HL-60 (cell line): Measurements from ENCODE around the gene MRGPRF.

Source experiments
- DNase-seq, 2 experiments: peaks; one replicate each; pipeline ENCODE4 v3.0.0-alpha.2; 2010 to 2020; ENCODE audit warnings: low read depth in 1 of 2, low spot score in 1 of 2
- H3K27ac ChIP-seq: fragments of 250-450 bp; sonication (Bioruptor Pico); replicated peaks from 2 replicates; pipeline ENCODE4 v1.5.1; 2020; ENCODE audit warnings: mild to moderate bottlenecking, moderate library complexity
- H3K27me3 ChIP-seq: fragments of 250-450 bp; sonication (Bioruptor Pico); 2 replicates; pipeline ENCODE4 v1.5.1; 2021; ENCODE audit warnings: mild to moderate bottlenecking, moderate library complexity; ENCODE audit not compliant: insufficient read depth, poor library complexity, severe bottlenecking
- H3K4me3 ChIP-seq: replicated peaks from 2 replicates; pipeline ENCODE4 v1.5.1; 2011; ENCODE audit warnings: mild to moderate bottlenecking, control low read depth, low read length; ENCODE audit not compliant: insufficient read depth
- CTCF ChIP-seq: IDR thresholded peaks from one replicate; pipeline ENCODE4 v1.5.1; 2011; ENCODE audit warnings: low read length, control low read depth, inconsistent platforms; ENCODE audit not compliant: insufficient read depth
- GABPA ChIP-seq: IDR thresholded peaks from 2 replicates; pipeline ENCODE4 v1.6.1; 2012; ENCODE audit warnings: low read depth
- POLR2AphosphoS5 ChIP-seq: IDR thresholded peaks from 2 replicates; pipeline ENCODE4 v1.6.1; 2012; ENCODE audit warnings: low read depth
- REST ChIP-seq: IDR thresholded peaks from 2 replicates; pipeline ENCODE4 v1.6.1; 2012; ENCODE audit warnings: low read depth; ENCODE audit not compliant: insufficient replicate concordance
- SPI1 ChIP-seq: IDR thresholded peaks from 2 replicates; pipeline ENCODE4 v1.6.1; 2012; ENCODE audit warnings: low read depth, mild to moderate bottlenecking, borderline replicate concordance

The MRGPRF gene

GRCh38 chr11:69040581-69041260, 27.7 kb upstream of the MRGPRF start:
- no peak for TF ChIP-seq SPI1
- no peak for TF ChIP-seq CTCF
- no peak for TF ChIP-seq REST
- TF ChIP-seq GABPA = no peak
- no peak for TF ChIP-seq POLR2AphosphoS5
- H3K27me3 ChIP-seq = no peaks in the 10 kb centered on the region
- no peak overlapping the region for H3K27ac ChIP-seq
- H3K4me3 ChIP-seq = no peak overlapping the region
- DNase-seq = no peak

- H3K27ac ChIP-seq = peak overlapping the region; percentile 76
- TF ChIP-seq SPI1 (no peak), GABPA (no peak), REST (no peak), CTCF (no peak), POLR2AphosphoS5 (no peak)
- no peak overlapping the region for H3K4me3 ChIP-seq
Observed at GRCh38 chr11:69040051-69040450, 27.0 kb upstream of the MRGPRF start.

GRCh38 chr11:69039501-69039900, 26.5 kb upstream of the MRGPRF start:
- no peak for DNase-seq
- TF ChIP-seq SPI1 (no peak), CTCF (no peak), GABPA (no peak), POLR2AphosphoS5 (no peak), REST (no peak)
- Histone ChIP-seq H3K27me3 (no peaks in the 10 kb centered on the region), H3K4me3 (no peak overlapping the region), H3K27ac (peak overlapping the region; percentile 76)

More at GRCh38 chr11:69040051-69040450, 27.0 kb upstream of the MRGPRF start:
- no peak for DNase-seq
- H3K27me3 ChIP-seq = no peaks in the 10 kb centered on the region
